Chondrocyte (in vitro differentiated cells): Measurements from ENCODE around the gene SLC8A3. TPM values are rescaled to one million over a fixed set of nuclear protein-coding genes. Genes with fewer than 3 reads are reported as not detected.
A peak's percentile ranks its signal among the peaks of the same experiment; 100 is the strongest.

Source experiments
- DNase-seq: peaks from one replicate; pipeline ENCODE4 v3.0.0; 2021; ENCODE audit warnings: mixed read lengths, low spot score
- H3K27ac Mint-ChIP-seq: one replicate; pipeline ENCODE4 v1.8.0; 2021; ENCODE audit warnings: mild to moderate bottlenecking, moderate library complexity, mixed read lengths; ENCODE audit not compliant: unreplicated experiment
- H3K27me3 Mint-ChIP-seq: 2 replicates; pipeline ENCODE4 v1.8.0; 2021; ENCODE audit warnings: low read depth, mixed read lengths
- H3K36me3 Mint-ChIP-seq: 2 replicates; pipeline ENCODE4 v1.8.0; 2021; ENCODE audit warnings: low read depth, mixed read lengths
- H3K4me1 Mint-ChIP-seq: 2 replicates; pipeline ENCODE4 v1.8.0; 2021; ENCODE audit warnings: low read depth, mild to moderate bottlenecking, mixed read lengths
- H3K4me3 Mint-ChIP-seq: one replicate; pipeline ENCODE4 v1.8.0; 2021; ENCODE audit warnings: mild to moderate bottlenecking, moderate library complexity, mixed read lengths; ENCODE audit not compliant: unreplicated experiment
- H3K9me3 Mint-ChIP-seq: 2 replicates; pipeline ENCODE4 v1.8.0; 2021; ENCODE audit warnings: low read depth, mixed read lengths
- total RNA-seq: library from RNA; stranded (reverse); gene quantifications from 3 replicates; pipeline ENCODE4 v1.2.1, GENCODE V29; 2021
- TF ChIP-seq, protein P1 (sequence below): fragments of 200-600 bp; sonication (generic); IDR thresholded peaks from 2 replicates; pipeline ENCODE4 v1.5.0; 2021; ENCODE audit warnings: antibody characterized with exemption, mild to moderate bottlenecking, moderate library complexity

SLC8A3 gene
- total RNA-seq, 1 donor from 2014 or later: 0.12 TPM

DNA sequence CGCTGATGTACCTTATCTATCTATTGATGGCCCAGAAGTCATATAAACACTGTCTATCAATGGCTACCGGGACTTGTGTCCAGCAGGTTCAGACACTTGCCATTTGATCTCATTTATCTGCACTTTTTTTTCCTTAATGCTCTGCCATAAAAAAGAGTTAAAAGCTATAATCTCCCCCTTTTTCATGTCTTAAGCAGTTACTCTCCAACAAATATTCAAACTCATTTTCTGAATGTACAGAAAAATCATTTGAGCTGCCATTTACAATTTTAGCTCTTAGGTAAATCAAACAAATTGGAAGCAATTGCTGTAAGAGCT is 101.4 kb downstream of the SLC8A3 start:
- H3K27ac Mint-ChIP-seq: no peak overlapping the region
- no peaks in the 10 kb centered on the region for H3K36me3 Mint-ChIP-seq
- TF ChIP-seq, protein P1, sequence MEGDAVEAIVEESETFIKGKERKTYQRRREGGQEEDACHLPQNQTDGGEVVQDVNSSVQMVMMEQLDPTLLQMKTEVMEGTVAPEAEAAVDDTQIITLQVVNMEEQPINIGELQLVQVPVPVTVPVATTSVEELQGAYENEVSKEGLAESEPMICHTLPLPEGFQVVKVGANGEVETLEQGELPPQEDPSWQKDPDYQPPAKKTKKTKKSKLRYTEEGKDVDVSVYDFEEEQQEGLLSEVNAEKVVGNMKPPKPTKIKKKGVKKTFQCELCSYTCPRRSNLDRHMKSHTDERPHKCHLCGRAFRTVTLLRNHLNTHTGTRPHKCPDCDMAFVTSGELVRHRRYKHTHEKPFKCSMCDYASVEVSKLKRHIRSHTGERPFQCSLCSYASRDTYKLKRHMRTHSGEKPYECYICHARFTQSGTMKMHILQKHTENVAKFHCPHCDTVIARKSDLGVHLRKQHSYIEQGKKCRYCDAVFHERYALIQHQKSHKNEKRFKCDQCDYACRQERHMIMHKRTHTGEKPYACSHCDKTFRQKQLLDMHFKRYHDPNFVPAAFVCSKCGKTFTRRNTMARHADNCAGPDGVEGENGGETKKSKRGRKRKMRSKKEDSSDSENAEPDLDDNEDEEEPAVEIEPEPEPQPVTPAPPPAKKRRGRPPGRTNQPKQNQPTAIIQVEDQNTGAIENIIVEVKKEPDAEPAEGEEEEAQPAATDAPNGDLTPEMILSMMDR: peak; percentile 48
- no peaks in the 10 kb centered on the region for H3K9me3 Mint-ChIP-seq
- no peak overlapping the region for H3K4me3 Mint-ChIP-seq
- no peak for DNase-seq
- no peaks in the 10 kb centered on the region for H3K4me1 Mint-ChIP-seq
- H3K27me3 Mint-ChIP-seq: peaks cover 26% of the 10 kb centered on the region

DNA sequence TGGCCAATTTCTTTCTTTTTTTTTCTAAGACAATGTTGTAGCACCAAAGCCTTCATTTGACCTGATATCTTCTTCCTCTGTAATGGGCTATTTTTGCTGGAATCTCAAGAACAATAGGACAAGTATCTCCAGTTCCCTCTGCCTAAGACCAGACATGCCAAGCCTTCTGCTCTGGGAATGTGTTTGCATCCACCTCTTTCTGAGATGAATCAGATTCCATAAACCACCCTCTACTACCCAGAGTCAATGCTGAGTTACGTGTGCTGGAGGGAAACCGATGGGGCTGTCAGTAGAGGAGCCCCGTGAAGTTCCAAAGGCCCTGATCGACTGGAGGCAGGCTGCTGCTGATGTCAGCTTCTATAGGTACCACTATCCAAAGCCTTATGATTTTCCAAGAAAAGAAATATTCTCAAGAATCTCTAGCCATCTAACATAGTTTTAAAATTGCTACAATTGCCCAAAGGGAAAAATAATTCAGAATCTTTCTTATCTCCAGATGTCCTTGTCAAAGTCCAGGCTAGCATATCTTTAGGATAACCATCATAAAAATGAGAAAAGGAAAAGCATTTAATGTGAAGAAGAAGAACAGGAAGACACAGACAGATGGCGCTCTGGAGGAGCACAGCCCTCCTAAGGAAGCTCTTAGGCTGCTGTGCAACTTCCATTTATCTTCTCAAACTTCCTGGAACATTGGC is 101.9 kb downstream of the SLC8A3 start:
- TF ChIP-seq, protein P1: peak; percentile 80
- no peak for DNase-seq
- Mint-ChIP-seq H3K4me3 (no peak overlapping the region), H3K4me1 (no peaks in the 10 kb centered on the region), H3K27me3 (peaks cover 24% of the 10 kb centered on the region), H3K36me3 (no peaks in the 10 kb centered on the region), H3K9me3 (no peaks in the 10 kb centered on the region), H3K27ac (no peak overlapping the region)

DNA sequence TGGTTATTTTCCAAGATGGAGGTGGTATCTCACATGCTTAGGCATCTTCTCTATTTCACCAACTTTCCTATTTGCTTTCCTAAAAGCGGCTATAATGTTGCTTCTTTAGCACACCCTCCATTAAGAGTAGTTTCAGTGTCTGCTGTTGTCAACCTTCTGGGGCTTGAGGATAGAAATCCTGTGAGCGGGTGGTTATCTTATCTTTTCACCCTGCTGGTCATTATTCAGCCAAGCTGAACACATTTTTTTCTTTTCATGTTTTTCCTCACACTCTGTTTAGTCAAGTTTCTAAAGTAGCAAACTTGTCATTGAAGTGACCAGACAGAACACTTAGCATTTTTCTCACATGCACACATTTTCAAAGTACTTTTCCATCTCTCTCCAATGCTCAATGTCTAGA is 104.5 kb downstream of the SLC8A3 start:
- no peak overlapping the region for H3K27ac Mint-ChIP-seq
- H3K36me3 Mint-ChIP-seq: no peaks in the 10 kb centered on the region
- peaks cover 19% of the 10 kb centered on the region for H3K27me3 Mint-ChIP-seq
- no peaks in the 10 kb centered on the region for H3K4me1 Mint-ChIP-seq
- no peak for DNase-seq
- H3K4me3 Mint-ChIP-seq: no peak overlapping the region
- TF ChIP-seq, protein P1: no peak
- no peaks in the 10 kb centered on the region for H3K9me3 Mint-ChIP-seq

DNA sequence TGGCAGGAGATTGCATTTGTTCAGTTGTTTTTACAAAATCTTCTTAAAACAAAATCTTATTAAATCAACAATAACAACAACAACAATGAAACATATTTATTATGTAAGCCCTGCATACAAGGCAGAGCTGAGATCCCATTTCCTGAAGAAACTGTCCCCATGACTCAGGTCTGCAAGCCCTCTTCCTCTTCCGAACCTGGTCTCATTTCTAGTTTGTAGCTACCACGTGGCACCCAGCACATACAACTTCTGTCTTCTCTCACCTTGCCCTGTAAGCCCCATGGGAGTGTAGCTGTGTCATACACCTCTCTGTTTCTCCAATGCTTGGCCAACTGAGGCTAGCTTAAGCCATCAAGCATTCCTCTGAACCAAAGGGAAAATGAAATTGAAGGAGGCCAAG is 106.4 kb downstream of the SLC8A3 start:
- Mint-ChIP-seq H3K27ac (no peak overlapping the region), H3K27me3 (peaks cover 19% of the 10 kb centered on the region), H3K9me3 (no peaks in the 10 kb centered on the region), H3K4me1 (no peaks in the 10 kb centered on the region), H3K4me3 (no peak overlapping the region), H3K36me3 (no peaks in the 10 kb centered on the region)
- DNase-seq: no peak
- TF ChIP-seq, protein P1: no peak

DNA sequence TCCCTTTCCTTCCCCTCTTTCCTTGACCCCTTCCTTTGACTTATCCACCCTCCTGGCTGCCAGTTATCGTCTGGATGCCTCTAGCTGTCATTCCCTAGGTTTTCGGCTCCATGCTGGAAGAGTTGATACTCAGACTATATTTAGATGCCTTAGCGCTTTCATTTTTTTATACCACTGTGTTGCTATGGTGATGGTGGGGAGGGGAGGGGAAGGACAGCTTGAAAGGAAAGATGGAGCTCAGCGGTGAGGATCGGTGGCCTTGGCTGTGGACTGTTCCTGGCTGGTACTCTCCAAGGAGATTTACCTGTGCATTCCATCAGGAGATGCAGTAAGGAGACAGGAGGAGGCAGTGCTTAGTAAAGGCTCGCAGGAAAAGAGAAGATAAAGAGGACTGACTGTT is 108.7 kb downstream of the SLC8A3 start:
- no peak overlapping the region for H3K4me3 Mint-ChIP-seq
- TF ChIP-seq, protein P1: no peak
- H3K27ac Mint-ChIP-seq: no peak overlapping the region
- no peaks in the 10 kb centered on the region for H3K36me3 Mint-ChIP-seq
- no peaks in the 10 kb centered on the region for H3K9me3 Mint-ChIP-seq
- no peak for DNase-seq
- H3K4me1 Mint-ChIP-seq: no peaks in the 10 kb centered on the region
- H3K27me3 Mint-ChIP-seq: peaks cover 25% of the 10 kb centered on the region
